OCI-LY1 (cell line): ENCODE results near the gene ADCY2.

Source experiments
- H2AFZ ChIP-seq: fragments of 200-600 bp; sonication (generic), shearing (Covaris generic); 2 replicates; pipeline ENCODE4 v1.6.0; 2014; ENCODE audit warnings: antibody characterized with exemption, mild to moderate bottlenecking, low read length
- H3F3A ChIP-seq: fragments of 200-600 bp; sonication (generic), shearing (Covaris generic); 2 replicates; pipeline ENCODE4 v1.6.0; 2014; ENCODE audit warnings: mild to moderate bottlenecking, antibody characterized with exemption, low read length, moderate library complexity; ENCODE audit not compliant: insufficient read depth
- H3K27ac ChIP-seq: fragments of 200-600 bp; sonication (generic); 2 replicates; pipeline ENCODE4 v1.5.1; 2014; ENCODE audit warnings: low read length, mixed run types, mild to moderate bottlenecking, low read depth; ENCODE audit not compliant: poor library complexity, severe bottlenecking
- H3K27me3 ChIP-seq: fragments of 200-600 bp; sonication (generic); 2 replicates; pipeline ENCODE4 v1.6.0; 2014; ENCODE audit warnings: antibody characterized with exemption, mild to moderate bottlenecking, low read length, moderate library complexity; ENCODE audit not compliant: insufficient read depth
- H3K36me3 ChIP-seq: fragments of 200-600 bp; sonication (generic); 2 replicates; pipeline ENCODE4 v1.6.1; 2014; ENCODE audit warnings: mild to moderate bottlenecking, antibody characterized with exemption, low read length, moderate library complexity, mixed read lengths; ENCODE audit not compliant: insufficient read depth
- H3K4me1 ChIP-seq: fragments of 200-600 bp; sonication (generic); 2 replicates; pipeline ENCODE4 v1.5.1; 2014; ENCODE audit warnings: mild to moderate bottlenecking, low read length, moderate library complexity; ENCODE audit not compliant: insufficient read depth, severe bottlenecking
- H3K4me2 ChIP-seq: fragments of 200-600 bp; sonication (generic), shearing (Covaris generic); 2 replicates; pipeline ENCODE4 v1.6.1; 2014; ENCODE audit warnings: low read length
- H3K4me3 ChIP-seq: fragments of 200-600 bp; sonication (generic); 2 replicates; pipeline ENCODE4 v1.5.1; 2014; ENCODE audit warnings: low read length, low read depth, mild to moderate bottlenecking, mixed read lengths; ENCODE audit not compliant: poor library complexity, severe bottlenecking
- H3K79me2 ChIP-seq: fragments of 200-600 bp; shearing (Covaris generic); 2 replicates; pipeline ENCODE4 v1.6.1; 2016; ENCODE audit warnings: mixed run types, low read length, mixed read lengths; ENCODE audit not compliant: insufficient read depth
- H3K9ac ChIP-seq: fragments of 200-600 bp; sonication (generic), shearing (Covaris generic); 2 replicates; pipeline ENCODE4 v1.6.1; 2014; ENCODE audit warnings: mild to moderate bottlenecking, low read length, mixed read lengths
- H3K9me2 ChIP-seq: fragments of 200-600 bp; sonication (generic), shearing (Covaris generic); 2 replicates; pipeline ENCODE4 v1.6.1; 2014; ENCODE audit warnings: low read depth, mild to moderate bottlenecking, low read length, mixed read lengths
- H3K9me3 ChIP-seq: fragments of 200-600 bp; shearing (Covaris generic); 2 replicates; pipeline ENCODE4 v1.6.1; 2014; ENCODE audit warnings: low read length, mixed read lengths
- H4K20me1 ChIP-seq: fragments of 200-600 bp; sonication (generic), shearing (Covaris generic); 2 replicates; pipeline ENCODE4 v1.6.0; 2016; ENCODE audit warnings: mild to moderate bottlenecking, low read length; ENCODE audit not compliant: insufficient read depth
- EZH2 ChIP-seq: fragments of 200-600 bp; sonication (generic), shearing (Covaris generic); IDR thresholded peaks from 2 replicates; pipeline ENCODE4 v1.8.0; 2017; ENCODE audit warnings: borderline replicate concordance, mixed run types, mild to moderate bottlenecking, antibody characterized with exemption, low read length, moderate library complexity, mixed read lengths
- TF ChIP-seq, protein P1 (sequence below): fragments of 200-600 bp; sonication (generic), shearing (Covaris generic); IDR thresholded peaks from 2 replicates; pipeline ENCODE4 v1.5.1; 2017; ENCODE audit warnings: mild to moderate bottlenecking, antibody characterized with exemption, low read length, moderate library complexity, mixed read lengths

Gene ADCY2

GRCh38 chr5:7803937-7804336 is 408.0 kb downstream of the ADCY2 start:
- no peaks in the 10 kb centered on the region for H3K4me1 ChIP-seq
- H3K27ac ChIP-seq, result no peak overlapping the region
- no peak overlapping the region for H3K9ac ChIP-seq
- no peaks in the 10 kb centered on the region for H3K9me3 ChIP-seq
- no peak overlapping the region for H3K4me3 ChIP-seq
- H3K36me3 ChIP-seq, result no peaks in the 10 kb centered on the region
- TF ChIP-seq, protein P1, sequence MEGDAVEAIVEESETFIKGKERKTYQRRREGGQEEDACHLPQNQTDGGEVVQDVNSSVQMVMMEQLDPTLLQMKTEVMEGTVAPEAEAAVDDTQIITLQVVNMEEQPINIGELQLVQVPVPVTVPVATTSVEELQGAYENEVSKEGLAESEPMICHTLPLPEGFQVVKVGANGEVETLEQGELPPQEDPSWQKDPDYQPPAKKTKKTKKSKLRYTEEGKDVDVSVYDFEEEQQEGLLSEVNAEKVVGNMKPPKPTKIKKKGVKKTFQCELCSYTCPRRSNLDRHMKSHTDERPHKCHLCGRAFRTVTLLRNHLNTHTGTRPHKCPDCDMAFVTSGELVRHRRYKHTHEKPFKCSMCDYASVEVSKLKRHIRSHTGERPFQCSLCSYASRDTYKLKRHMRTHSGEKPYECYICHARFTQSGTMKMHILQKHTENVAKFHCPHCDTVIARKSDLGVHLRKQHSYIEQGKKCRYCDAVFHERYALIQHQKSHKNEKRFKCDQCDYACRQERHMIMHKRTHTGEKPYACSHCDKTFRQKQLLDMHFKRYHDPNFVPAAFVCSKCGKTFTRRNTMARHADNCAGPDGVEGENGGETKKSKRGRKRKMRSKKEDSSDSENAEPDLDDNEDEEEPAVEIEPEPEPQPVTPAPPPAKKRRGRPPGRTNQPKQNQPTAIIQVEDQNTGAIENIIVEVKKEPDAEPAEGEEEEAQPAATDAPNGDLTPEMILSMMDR, result no peak
- no peak for TF ChIP-seq EZH2
- H3K79me2 ChIP-seq, result no peaks in the 10 kb centered on the region
- no peak overlapping the region for H2AFZ ChIP-seq
- no peak overlapping the region for H3K4me2 ChIP-seq
- H3K9me2 ChIP-seq, result no peaks in the 10 kb centered on the region
- H3K27me3 ChIP-seq, result no peaks in the 10 kb centered on the region
- H3F3A ChIP-seq, result no peaks in the 10 kb centered on the region
- no peaks in the 10 kb centered on the region for H4K20me1 ChIP-seq

- H3K4me2 ChIP-seq, result no peak overlapping the region
- no peaks in the 10 kb centered on the region for H3K9me2 ChIP-seq
- no peaks in the 10 kb centered on the region for H3K36me3 ChIP-seq
- no peaks in the 10 kb centered on the region for H3K4me1 ChIP-seq
- no peak overlapping the region for H3K9ac ChIP-seq
- no peak overlapping the region for H2AFZ ChIP-seq
- no peaks in the 10 kb centered on the region for H3F3A ChIP-seq
- H3K27me3 ChIP-seq, result no peaks in the 10 kb centered on the region
- no peak overlapping the region for H3K27ac ChIP-seq
- H4K20me1 ChIP-seq, result no peaks in the 10 kb centered on the region
- TF ChIP-seq, protein P1, result peak; percentile 31; the same call in 1 of the 2 replicates
- TF ChIP-seq EZH2, result no peak
- no peak overlapping the region for H3K4me3 ChIP-seq
- no peaks in the 10 kb centered on the region for H3K9me3 ChIP-seq
- no peaks in the 10 kb centered on the region for H3K79me2 ChIP-seq
Measured at GRCh38 chr5:7805379-7805778, 409.4 kb downstream of the ADCY2 start.

- H3K4me3 ChIP-seq, result no peak overlapping the region
- no peaks in the 10 kb centered on the region for H4K20me1 ChIP-seq
- H3K4me2 ChIP-seq, result no peak overlapping the region
- TF ChIP-seq EZH2, result no peak
- TF ChIP-seq, protein P1, result no peak
- no peaks in the 10 kb centered on the region for H3K4me1 ChIP-seq
- H3K27ac ChIP-seq, result no peak overlapping the region
- H3K9me2 ChIP-seq, result no peaks in the 10 kb centered on the region
- H3K9me3 ChIP-seq, result no peaks in the 10 kb centered on the region
- H3K36me3 ChIP-seq, result no peaks in the 10 kb centered on the region
- H3K79me2 ChIP-seq, result no peaks in the 10 kb centered on the region
- H2AFZ ChIP-seq, result no peak overlapping the region
- H3K27me3 ChIP-seq, result no peaks in the 10 kb centered on the region
- H3F3A ChIP-seq, result no peaks in the 10 kb centered on the region
- H3K9ac ChIP-seq, result no peak overlapping the region
Measured at GRCh38 chr5:7808998-7809397, 413.1 kb downstream of the ADCY2 start.
